Right lobe of liver (tissue), 6 donors: ENCODE results near the gene NPAS2. TPM values are rescaled to one million over a fixed set of nuclear protein-coding genes. Genes with fewer than 3 reads are reported as not detected.

ENCODE experiments used
- ATAC-seq, 4 donors: fragments of 200-7000 bp; cut with Tn5 transposase; one replicate each; pipeline ENCODE4 v1.9.1; 2020; ENCODE audit warnings: mild to moderate bottlenecking in 4 of 4, moderate library complexity in 4 of 4
- DNase-seq, 3 donors: peaks; one replicate each; pipeline ENCODE4 v3.0.0-alpha.2; 2020
- H3K27ac ChIP-seq, 3 donors: fragments of 200-600 bp; one replicate each; pipeline ENCODE4 v1.8.0; 2022
- H3K27me3 ChIP-seq, 2 donors: fragments of 200-600 bp; one replicate each; pipeline ENCODE4 v1.8.0; 2022
- H3K36me3 ChIP-seq, 4 donors: fragments of 200-600 bp; sonication (generic) in 1 of 4; one replicate each; pipeline versions ENCODE4 v1.5.1 to v1.8.0; 2017 to 2022; ENCODE audit warnings: control low read depth in 1 of 4
- H3K4me1 ChIP-seq, 4 donors: fragments of 200-600 bp; sonication (generic) in 1 of 4; one replicate each; pipeline versions ENCODE4 v1.5.1 to v1.8.0; 2017 to 2022; ENCODE audit warnings: control low read depth in 1 of 4
- H3K4me3 ChIP-seq, 3 donors: fragments of 200-600 bp; one replicate each; pipeline ENCODE4 v1.8.0; 2022
- H3K9me3 ChIP-seq, 4 donors: fragments of 200-600 bp; sonication (generic) in 1 of 4; one replicate each; pipeline versions ENCODE4 v1.5.1 to v1.8.0; 2017 to 2022; ENCODE audit warnings: control low read depth in 1 of 4
- POLR2A ChIP-seq: fragments of 450-650 bp; IDR thresholded peaks from one replicate; pipeline ENCODE4 v1.6.1; 2017; ENCODE audit warnings: antibody characterized with exemption, mild to moderate bottlenecking
- WGBS: methylation state at CpG from one replicate; pipeline ENCODE4 v1.1.6; 2018; ENCODE audit warnings: low coverage, low lambda C conversion rate; ENCODE audit not compliant: insufficient coverage; ENCODE audit errors: missing lambda C conversion rate; 5-methylcytosine and 5-hydroxymethylcytosine counted together
- intact Hi-C, 2 donors: fragments of 100-400 bp; cut with DNase I; formaldehyde crosslinking; loops; one replicate each; pipeline versions ENCODE4 v1.11.2 to v1.14.1; 2022
- total RNA-seq, 6 experiments: library from RNA; depleted of rRNA in 2 of 6; stranded (reverse); fragments of >200 nt in 2 of 6; fragmentation: NEBNext Ultra II Directional in 3 of 6; extraction: Animal tissue kit (Norgen Biotek cat#: 25700) in 3 of 6; gene quantifications; one replicate each; pipeline versions ENCODE4 v1.1.0 to v1.2.4, GENCODE V29; 2016 to 2023
- TF ChIP-seq, protein P1 (sequence below), 4 donors: fragments of 200-600 bp in 3 of 4; fragments of 450-650 bp in 1 of 4; IDR thresholded peaks; one replicate each; pipeline versions ENCODE4 v1.5.1 to v1.8.0; 2016 to 2022; ENCODE audit warnings: antibody characterized with exemption in 4 of 4, mild to moderate bottlenecking in 2 of 4
- donor health status: DM: no; HTN: yes; CAD: no.
- donor health status: DM: no; HTN: no; CAD: no.
- donor health status: DM: no; HTN: no; CAD: no.
- donor health status: DM: no; HTN: yes; CAD: no.
- donor health status: DM: no; HTN: yes; CAD: no.

NPAS2 gene
- total RNA-seq, 6 experiments from 2014 or later: 8.8 to 33.3 (median 24.5) TPM

DNA sequence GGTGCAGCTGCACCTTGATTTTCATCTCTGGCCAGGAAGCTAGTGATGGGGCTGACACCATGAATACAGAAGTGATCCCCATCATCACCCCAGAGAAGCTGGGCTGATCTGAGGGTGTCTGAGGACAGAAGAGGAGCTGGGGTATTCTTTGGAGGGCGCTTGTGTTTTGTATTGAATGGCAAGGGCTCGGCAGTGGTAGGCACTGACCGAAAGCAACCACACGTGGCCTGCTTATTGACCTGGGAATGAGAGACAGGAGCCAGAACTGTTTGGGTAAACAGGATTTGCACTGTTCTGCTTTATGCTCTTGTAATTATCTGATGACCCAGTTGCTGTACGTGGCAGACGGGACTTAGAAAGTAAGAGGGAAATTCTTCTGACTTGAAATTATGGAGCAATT is 119.5 kb downstream of the NPAS2 start:
- H3K27ac ChIP-seq: peak overlapping the region in 2 of 3 donors; percentile 24 to 76
- peaks cover 0 to 28% (median 5%) of the 10 kb centered on the region in 4 donors for H3K4me1 ChIP-seq
- H3K4me3 ChIP-seq: no peak overlapping the region
- no peak for TF ChIP-seq POLR2A
- TF ChIP-seq, protein P1, sequence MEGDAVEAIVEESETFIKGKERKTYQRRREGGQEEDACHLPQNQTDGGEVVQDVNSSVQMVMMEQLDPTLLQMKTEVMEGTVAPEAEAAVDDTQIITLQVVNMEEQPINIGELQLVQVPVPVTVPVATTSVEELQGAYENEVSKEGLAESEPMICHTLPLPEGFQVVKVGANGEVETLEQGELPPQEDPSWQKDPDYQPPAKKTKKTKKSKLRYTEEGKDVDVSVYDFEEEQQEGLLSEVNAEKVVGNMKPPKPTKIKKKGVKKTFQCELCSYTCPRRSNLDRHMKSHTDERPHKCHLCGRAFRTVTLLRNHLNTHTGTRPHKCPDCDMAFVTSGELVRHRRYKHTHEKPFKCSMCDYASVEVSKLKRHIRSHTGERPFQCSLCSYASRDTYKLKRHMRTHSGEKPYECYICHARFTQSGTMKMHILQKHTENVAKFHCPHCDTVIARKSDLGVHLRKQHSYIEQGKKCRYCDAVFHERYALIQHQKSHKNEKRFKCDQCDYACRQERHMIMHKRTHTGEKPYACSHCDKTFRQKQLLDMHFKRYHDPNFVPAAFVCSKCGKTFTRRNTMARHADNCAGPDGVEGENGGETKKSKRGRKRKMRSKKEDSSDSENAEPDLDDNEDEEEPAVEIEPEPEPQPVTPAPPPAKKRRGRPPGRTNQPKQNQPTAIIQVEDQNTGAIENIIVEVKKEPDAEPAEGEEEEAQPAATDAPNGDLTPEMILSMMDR (IDR thresholded peaks at IDR 0.05): no peak
- H3K36me3 ChIP-seq: no peaks in the 10 kb centered on the region
- WGBS: 43% methylated on average over 6 of the region's 6 CpGs
- ATAC-seq (peak; percentile 78 to 85 (median 82)), DNase-seq (peak in 1 of 3 donors; percentile 52)
- intact Hi-C loops: no loop called here
- H3K27me3 ChIP-seq: no peaks in the 10 kb centered on the region
- no peaks in the 10 kb centered on the region for H3K9me3 ChIP-seq

DNA sequence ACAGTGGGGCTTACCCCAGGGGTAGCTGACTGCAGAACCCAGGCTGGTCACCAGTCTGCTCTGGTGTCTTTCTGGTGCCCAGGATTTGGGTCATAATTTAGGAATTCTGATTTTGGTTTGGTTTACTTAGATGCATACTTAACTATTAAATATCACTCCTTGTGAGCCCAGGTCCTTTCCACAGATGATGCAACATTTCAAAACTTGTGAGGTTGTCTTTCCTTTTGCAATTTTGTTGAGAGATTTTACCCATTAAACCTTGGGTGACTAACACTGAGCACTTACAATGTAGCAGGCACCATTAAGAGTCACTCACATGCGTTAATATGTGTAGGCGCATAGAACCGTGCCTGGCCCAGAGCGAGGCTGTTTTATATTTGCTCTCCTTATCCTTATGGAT is 120.3 kb downstream of the NPAS2 start:
- TF ChIP-seq, protein P1 (IDR thresholded peaks at IDR 0.05): no peak
- no peak for TF ChIP-seq POLR2A
- WGBS: 97% methylated on average over 4 of the region's 4 CpGs
- peaks cover 0 to 26% (median 5%) of the 10 kb centered on the region in 4 donors for H3K4me1 ChIP-seq
- no peak overlapping the region for H3K4me3 ChIP-seq
- H3K9me3 ChIP-seq: no peaks in the 10 kb centered on the region
- ATAC-seq (no peak), DNase-seq (no peak)
- H3K27me3 ChIP-seq: no peaks in the 10 kb centered on the region
- intact Hi-C loops: no loop called here
- H3K36me3 ChIP-seq: no peaks in the 10 kb centered on the region
- H3K27ac ChIP-seq: peak overlapping the region in 1 of 3 donors; percentile 76

DNA sequence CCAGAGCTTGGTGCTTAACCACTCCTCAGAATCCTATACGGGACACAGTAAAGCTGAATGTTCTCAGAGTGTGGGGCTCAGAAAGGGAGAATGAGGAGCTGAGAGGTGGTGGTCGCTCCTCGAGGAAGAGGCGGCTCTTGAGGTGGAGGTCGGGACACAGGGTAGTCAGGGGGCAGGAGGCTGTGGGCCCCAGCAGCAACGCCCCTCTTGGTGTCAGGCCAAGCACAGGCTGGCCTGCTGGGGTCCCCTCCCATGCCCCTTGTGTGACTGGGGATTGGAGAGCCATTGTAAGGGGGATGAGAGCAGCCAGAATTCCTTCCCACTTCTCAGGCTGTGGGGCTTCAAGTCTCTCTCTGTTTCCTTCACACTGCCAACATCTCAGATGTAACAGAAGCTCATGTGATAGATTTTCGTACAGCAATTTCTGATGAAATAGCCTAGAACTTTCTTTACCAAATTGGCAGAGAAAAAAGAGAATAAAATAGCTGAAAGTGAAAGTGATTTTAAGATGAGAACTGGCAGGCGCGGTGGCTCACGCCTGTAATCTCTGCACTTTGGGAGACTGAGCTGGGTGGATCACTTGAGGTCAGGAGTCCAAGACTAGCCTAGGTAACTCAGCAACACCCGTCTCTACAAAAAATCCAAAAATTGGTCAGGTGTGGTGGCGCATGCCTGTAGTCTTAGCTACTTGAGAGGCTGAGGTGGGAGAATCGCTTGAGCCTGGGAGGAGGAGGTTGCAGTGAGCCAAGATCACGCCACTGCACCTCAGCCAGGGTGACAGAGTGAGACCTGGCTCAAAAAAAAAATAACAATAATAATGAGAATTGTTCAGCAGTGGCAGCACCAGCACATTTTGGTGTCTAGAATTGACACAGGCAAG is 121.1 kb downstream of the NPAS2 start:
- 31% methylated on average over 6 of the region's 14 CpGs for WGBS
- no peaks in the 10 kb centered on the region for H3K36me3 ChIP-seq
- H3K4me3 ChIP-seq: no peak overlapping the region
- ATAC-seq: peak; percentile 54 to 73 (median 71)
- H3K27ac ChIP-seq: peak overlapping the region; percentile 67 to 76 (median 69)
- H3K4me1 ChIP-seq: peaks cover 0 to 26% (median 5%) of the 10 kb centered on the region in 4 donors
- peak in 2 of 3 donors; percentile 34 to 60 for DNase-seq
- intact Hi-C loops: no loop called here
- no peaks in the 10 kb centered on the region for H3K9me3 ChIP-seq
- no peak for TF ChIP-seq POLR2A
- TF ChIP-seq, protein P1 (IDR thresholded peaks at IDR 0.05): no peak
- H3K27me3 ChIP-seq: no peaks in the 10 kb centered on the region

DNA sequence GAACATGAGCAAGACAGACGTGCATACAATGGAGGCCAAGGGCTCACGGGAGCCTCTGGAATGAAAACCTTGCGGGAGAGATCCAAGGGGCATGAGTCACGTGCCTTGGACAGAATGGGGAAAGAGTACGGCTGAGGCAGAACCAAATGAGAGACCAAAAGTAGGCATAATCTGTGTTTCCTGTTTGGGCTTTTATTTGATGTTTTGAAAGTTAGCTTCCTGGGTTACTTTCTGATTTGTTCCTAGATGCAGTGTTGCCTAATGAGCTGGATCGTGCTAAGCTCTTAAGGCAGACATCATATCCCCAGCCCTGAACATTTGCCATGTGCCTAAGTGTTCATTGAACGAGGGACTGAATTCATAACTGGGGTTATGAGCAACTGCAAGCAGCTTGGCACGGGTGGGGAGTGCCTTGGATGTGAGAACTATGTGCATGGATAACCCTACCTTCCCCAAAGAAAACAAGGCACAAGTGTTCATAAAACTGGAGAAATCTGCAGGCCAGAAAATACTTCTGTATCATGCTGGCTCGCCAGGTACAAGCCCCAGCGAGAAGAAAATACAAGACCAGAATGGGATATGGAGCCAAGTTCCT is 121.8 kb downstream of the NPAS2 start:
- Histone ChIP-seq H3K27ac (peak overlapping the region in 2 of 3 donors; percentile 69 to 76), H3K27me3 (no peaks in the 10 kb centered on the region), H3K36me3 (no peaks in the 10 kb centered on the region), H3K9me3 (no peaks in the 10 kb centered on the region), H3K4me1 (peaks cover 0 to 26% (median 5%) of the 10 kb centered on the region in 4 donors), H3K4me3 (no peak overlapping the region)
- 64% methylated on average over 7 of the region's 10 CpGs for WGBS
- intact Hi-C loops: no loop called here
- TF ChIP-seq, protein P1 (IDR thresholded peaks at IDR 0.05): no peak
- no peak for TF ChIP-seq POLR2A
- ATAC-seq: no peak
- no peak for DNase-seq
